Mucosa of stomach (tissue), 1 donor: Measurements from ENCODE around the gene IFIT1B.

ENCODE experiments used
- H3K27me3 ChIP-seq: one replicate; pipeline ENCODE4 v1.7.0; 2013; ENCODE audit warnings: mild to moderate bottlenecking, low read length; ENCODE audit not compliant: control insufficient read depth, insufficient read depth
- H3K36me3 ChIP-seq: one replicate; pipeline ENCODE4 v1.7.0; 2013; ENCODE audit warnings: low read length; ENCODE audit not compliant: control insufficient read depth, insufficient read depth
- H3K4me1 ChIP-seq: one replicate; pipeline ENCODE4 v1.7.0; 2013; ENCODE audit warnings: mild to moderate bottlenecking, low read length; ENCODE audit not compliant: control insufficient read depth, insufficient read depth
- H3K4me3 ChIP-seq: one replicate; pipeline ENCODE4 v1.7.0; 2013; ENCODE audit warnings: low read length
- H3K9ac ChIP-seq: one replicate; pipeline ENCODE4 v1.7.0; 2013; ENCODE audit warnings: mild to moderate bottlenecking, low read length, moderate library complexity
- H3K9me3 ChIP-seq: one replicate; pipeline ENCODE4 v1.7.0; 2013; ENCODE audit warnings: mild to moderate bottlenecking, low read length, moderate library complexity; ENCODE audit not compliant: control insufficient read depth
- donor health status: Pancreatic carcinoma.

IFIT1B gene

GRCh38 chr10:89369156-89370105 is 8.4 kb upstream of the IFIT1B start:
- Histone ChIP-seq H3K4me3 (no peak overlapping the region), H3K36me3 (no peaks in the 10 kb centered on the region), H3K9me3 (no peaks in the 10 kb centered on the region), H3K27me3 (no peaks in the 10 kb centered on the region), H3K4me1 (peaks cover 17% of the 10 kb centered on the region), H3K9ac (no peak overlapping the region)

- no peak overlapping the region for H3K9ac ChIP-seq
- no peaks in the 10 kb centered on the region for H3K9me3 ChIP-seq
- no peaks in the 10 kb centered on the region for H3K36me3 ChIP-seq
- H3K4me3 ChIP-seq, result no peak overlapping the region
- H3K27me3 ChIP-seq, result no peaks in the 10 kb centered on the region
- peaks cover 24% of the 10 kb centered on the region for H3K4me1 ChIP-seq
These were observed 6.8 kb upstream of the IFIT1B start for GRCh38 chr10:89371079-89371478.

DNA sequence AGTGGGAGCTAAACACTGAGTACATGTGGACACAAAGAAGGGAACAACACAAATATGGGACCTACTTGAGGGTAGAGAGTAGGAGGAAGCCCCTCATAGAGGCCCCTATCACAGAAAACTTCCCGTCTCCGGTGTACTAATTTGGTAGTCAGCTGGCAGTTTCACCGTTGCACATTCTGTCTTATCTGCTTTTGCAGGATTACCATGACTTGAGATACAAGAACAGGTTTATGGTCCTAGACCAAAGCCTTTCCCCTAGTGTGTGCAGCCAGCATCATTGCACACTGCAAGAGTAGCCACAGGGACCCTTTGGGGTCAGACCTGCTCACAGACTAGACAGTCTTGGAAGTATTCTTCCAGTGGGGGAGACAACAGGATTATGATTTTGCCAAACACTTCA is 5.9 kb upstream of the IFIT1B start:
- Histone ChIP-seq H3K36me3 (no peaks in the 10 kb centered on the region), H3K9ac (no peak overlapping the region), H3K27me3 (no peaks in the 10 kb centered on the region), H3K9me3 (no peaks in the 10 kb centered on the region), H3K4me1 (peaks cover 24% of the 10 kb centered on the region), H3K4me3 (no peak overlapping the region)

DNA sequence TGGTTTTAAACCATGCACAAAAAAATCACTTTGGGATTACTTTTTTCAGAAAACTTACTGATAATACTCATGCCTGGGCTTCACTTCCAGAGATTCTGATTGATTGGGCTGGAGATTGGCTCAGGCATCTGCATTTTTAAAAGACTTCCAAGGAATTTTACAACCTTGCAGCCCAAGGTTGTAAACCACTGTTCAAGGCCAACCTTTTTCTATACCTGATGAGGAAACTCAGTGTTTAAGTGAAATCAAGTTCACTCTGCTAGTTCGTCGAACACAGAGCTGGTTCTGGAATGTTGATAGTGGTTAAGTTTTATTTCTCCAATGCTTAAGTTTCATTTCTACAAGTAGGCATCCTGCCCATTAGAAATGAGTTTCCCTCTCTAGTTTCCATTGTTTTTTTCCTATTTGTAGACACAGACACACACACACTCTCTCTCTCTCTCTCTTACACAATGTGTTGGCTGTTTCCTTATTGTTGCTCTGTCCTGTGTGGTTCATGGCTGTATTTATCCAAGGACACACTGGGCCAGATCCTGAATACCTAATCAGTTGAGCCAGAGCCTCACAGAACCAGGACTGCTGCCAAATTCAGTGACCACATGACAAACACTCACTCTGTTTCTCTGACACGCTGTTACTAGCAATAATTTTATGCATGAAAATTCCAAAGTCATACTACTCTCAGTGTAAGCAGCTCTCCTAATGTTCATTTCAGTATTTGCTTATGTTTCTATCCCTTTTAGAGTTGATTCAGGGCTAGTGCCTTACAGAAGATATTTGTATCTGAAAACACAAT is 3.7 kb upstream of the IFIT1B start:
- Histone ChIP-seq H3K9ac (no peak overlapping the region), H3K4me3 (no peak overlapping the region), H3K36me3 (no peaks in the 10 kb centered on the region), H3K9me3 (no peaks in the 10 kb centered on the region), H3K27me3 (no peaks in the 10 kb centered on the region), H3K4me1 (peaks cover 24% of the 10 kb centered on the region)

DNA sequence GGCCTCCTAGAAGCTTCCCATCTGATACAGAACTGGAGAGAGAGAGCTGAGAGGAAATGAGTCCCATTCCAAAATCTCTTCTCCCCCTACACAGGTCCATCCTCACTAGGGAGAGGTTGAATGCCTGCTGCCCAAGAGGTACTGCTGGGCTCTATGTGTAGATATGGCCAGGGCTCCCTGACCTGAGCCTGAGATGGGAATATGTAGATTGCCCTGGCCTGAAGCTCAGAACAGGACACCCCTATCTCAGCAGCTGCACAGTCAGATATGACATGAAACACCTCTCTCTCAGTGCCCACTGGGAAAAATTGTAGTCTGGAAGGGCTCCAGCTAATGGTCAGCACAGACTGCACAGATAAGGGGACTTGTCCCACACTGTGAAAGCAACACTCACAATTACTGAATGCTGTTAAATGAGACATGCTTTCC is 3.1 kb upstream of the IFIT1B start:
- H3K36me3 ChIP-seq, result no peaks in the 10 kb centered on the region
- no peak overlapping the region for H3K9ac ChIP-seq
- no peak overlapping the region for H3K4me3 ChIP-seq
- H3K9me3 ChIP-seq, result no peaks in the 10 kb centered on the region
- peaks cover 24% of the 10 kb centered on the region for H3K4me1 ChIP-seq
- H3K27me3 ChIP-seq, result no peaks in the 10 kb centered on the region

DNA sequence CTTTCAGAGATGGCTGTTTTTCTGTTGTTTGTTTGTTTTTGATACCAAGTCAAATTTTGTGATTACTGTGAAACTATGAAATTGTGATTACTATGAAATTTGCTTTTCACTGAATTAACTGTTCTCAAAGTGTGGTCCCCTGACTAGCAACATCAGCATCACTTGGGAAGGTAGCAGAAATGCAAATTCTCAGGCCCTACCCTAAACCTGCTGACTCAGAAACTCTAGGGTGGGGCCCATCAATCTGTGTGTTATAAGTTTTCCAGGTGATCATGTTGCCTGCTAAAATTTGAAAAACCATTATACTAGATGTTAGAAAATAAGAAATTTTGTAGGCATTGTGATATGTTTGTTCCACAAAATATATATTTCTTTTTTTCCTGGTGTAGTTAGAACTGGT is 1.2 kb downstream of the IFIT1B start:
- no peaks in the 10 kb centered on the region for H3K27me3 ChIP-seq
- H3K4me3 ChIP-seq, result no peak overlapping the region
- no peaks in the 10 kb centered on the region for H3K36me3 ChIP-seq
- no peaks in the 10 kb centered on the region for H3K9me3 ChIP-seq
- H3K9ac ChIP-seq, result no peak overlapping the region
- peaks cover 11% of the 10 kb centered on the region for H3K4me1 ChIP-seq

DNA sequence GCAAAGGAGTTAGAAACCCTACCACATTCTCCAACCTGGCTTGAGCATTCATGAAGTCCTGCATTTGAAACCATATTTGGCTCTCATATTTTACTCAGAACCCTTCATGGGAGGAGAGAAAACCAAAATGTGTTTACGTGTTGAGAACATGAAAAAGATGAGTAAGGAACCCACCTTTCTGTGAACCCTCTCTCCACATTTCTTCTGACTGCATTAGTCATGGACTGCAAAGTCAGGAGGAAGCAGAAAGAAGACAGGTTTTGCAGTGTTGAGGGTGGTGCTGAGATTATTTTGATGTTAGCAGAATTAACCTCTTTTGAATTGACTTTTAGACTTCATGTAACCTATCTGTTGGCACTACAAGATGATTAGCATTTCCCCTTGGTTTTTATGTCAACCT is 4.9 kb downstream of the IFIT1B start:
- Histone ChIP-seq H3K27me3 (no peaks in the 10 kb centered on the region), H3K9me3 (no peaks in the 10 kb centered on the region), H3K9ac (no peak overlapping the region), H3K4me3 (no peak overlapping the region), H3K36me3 (no peaks in the 10 kb centered on the region), H3K4me1 (no peaks in the 10 kb centered on the region)

GRCh38 chr10:89384474-89385340 is 6.9 kb downstream of the IFIT1B start:
- Histone ChIP-seq H3K27me3 (no peaks in the 10 kb centered on the region), H3K9me3 (no peaks in the 10 kb centered on the region), H3K9ac (no peak overlapping the region), H3K4me3 (no peak overlapping the region), H3K4me1 (no peaks in the 10 kb centered on the region), H3K36me3 (no peaks in the 10 kb centered on the region)

- no peaks in the 10 kb centered on the region for H3K27me3 ChIP-seq
- H3K36me3 ChIP-seq, result no peaks in the 10 kb centered on the region
- no peaks in the 10 kb centered on the region for H3K9me3 ChIP-seq
- peaks cover 4% of the 10 kb centered on the region for H3K4me1 ChIP-seq
- H3K4me3 ChIP-seq, result no peak overlapping the region
- no peak overlapping the region for H3K9ac ChIP-seq
These were observed 10.9 kb downstream of the IFIT1B start for GRCh38 chr10:89388806-89389205.

- H3K36me3 ChIP-seq, result no peaks in the 10 kb centered on the region
- H3K9ac ChIP-seq, result no peak overlapping the region
These were observed 11.4 kb downstream of the IFIT1B start for GRCh38 chr10:89389254-89389653.

DNA sequence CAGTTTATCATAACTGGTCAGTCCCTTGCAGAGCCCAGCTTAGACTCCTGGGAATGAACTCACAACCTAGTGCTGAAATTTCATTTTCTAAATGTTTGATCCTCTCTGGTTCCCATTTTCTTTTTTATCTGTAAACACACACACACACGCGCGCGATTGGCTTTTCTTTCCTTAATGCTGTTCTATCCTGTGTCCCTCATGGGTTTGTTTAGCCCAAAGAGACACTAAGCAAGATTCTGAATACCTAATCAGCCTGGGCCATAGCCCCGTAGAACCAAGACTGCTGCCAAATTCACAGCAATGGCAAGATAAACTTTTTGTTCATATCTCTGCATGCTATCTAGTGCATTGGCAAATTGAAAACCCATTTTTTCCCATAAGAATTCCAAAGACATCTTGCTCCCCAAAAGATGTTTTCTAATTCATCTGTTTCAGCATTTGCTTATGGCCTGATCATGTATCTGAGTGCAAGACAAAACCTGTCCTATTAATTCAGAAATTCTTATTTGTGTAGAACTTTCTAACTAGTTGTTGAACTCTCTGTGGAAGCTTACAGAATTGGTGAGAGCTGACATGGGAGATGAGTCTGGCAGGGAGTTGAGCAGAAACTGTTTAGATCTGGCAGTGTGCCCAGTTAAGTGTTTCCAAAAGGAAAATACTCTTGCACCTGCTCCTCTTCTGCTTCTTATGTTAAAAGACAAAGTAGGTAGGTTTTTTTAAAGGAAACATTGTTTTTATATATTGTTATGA is 12.8 kb downstream of the IFIT1B start:
- Histone ChIP-seq H3K27me3 (no peaks in the 10 kb centered on the region), H3K9ac (no peak overlapping the region), H3K9me3 (no peaks in the 10 kb centered on the region), H3K36me3 (no peaks in the 10 kb centered on the region), H3K4me3 (no peak overlapping the region), H3K4me1 (peaks cover 4% of the 10 kb centered on the region)

More at GRCh38 chr10:89389254-89389653, 11.4 kb downstream of the IFIT1B start:
- no peaks in the 10 kb centered on the region for H3K27me3 ChIP-seq
- H3K9me3 ChIP-seq, result no peaks in the 10 kb centered on the region
- H3K4me1 ChIP-seq, result peaks cover 4% of the 10 kb centered on the region
- no peak overlapping the region for H3K4me3 ChIP-seq
